H9 (cell line): ENCODE results near the gene TPPP3. TPM values are rescaled to one million over a fixed set of nuclear protein-coding genes. Genes with fewer than 3 reads are reported as not detected.
A peak's percentile ranks its signal among the peaks of the same experiment; 100 is the strongest.

ENCODE experiments used
- DNase-seq: peaks from one replicate; pipeline ENCODE4 v3.0.0-alpha.2; 2017
- H2AFZ ChIP-seq: one replicate; pipeline ENCODE4 v1.6.1; 2013; ENCODE audit warnings: mild to moderate bottlenecking, low read length, control low read depth, moderate library complexity
- H2AK5ac ChIP-seq: 2 replicates; pipeline ENCODE4 v1.6.1; 2013; ENCODE audit warnings: low read length, control low read depth, mixed read lengths; ENCODE audit not compliant: insufficient read length
- H2BK120ac ChIP-seq: one replicate; pipeline ENCODE4 v1.6.1; 2013; ENCODE audit warnings: low read depth, mild to moderate bottlenecking, low read length, control low read depth, inconsistent platforms; ENCODE audit not compliant: poor library complexity, severe bottlenecking
- H2BK12ac ChIP-seq: 2 replicates; pipeline ENCODE4 v1.6.1; 2013; ENCODE audit warnings: low read length, control low read depth, mixed read lengths, low read depth; ENCODE audit not compliant: insufficient read length
- H2BK15ac ChIP-seq: 2 replicates; pipeline ENCODE4 v1.6.1; 2013; ENCODE audit warnings: low read depth, low read length, control low read depth
- H2BK20ac ChIP-seq: one replicate; pipeline ENCODE4 v1.6.1; 2013; ENCODE audit warnings: low read depth, mild to moderate bottlenecking, low read length, control low read depth, inconsistent platforms; ENCODE audit not compliant: poor library complexity, severe bottlenecking
- H2BK5ac ChIP-seq: 2 replicates; pipeline ENCODE4 v1.6.1; 2013; ENCODE audit warnings: low read length, control low read depth, mixed read lengths; ENCODE audit not compliant: insufficient read length
- H3K14ac ChIP-seq: 2 replicates; pipeline ENCODE4 v1.6.1; 2013; ENCODE audit warnings: low read length, control low read depth; ENCODE audit not compliant: insufficient read depth
- H3K18ac ChIP-seq: 2 replicates; pipeline ENCODE4 v1.6.1; 2013; ENCODE audit warnings: low read depth, mild to moderate bottlenecking, mixed read lengths, low read length, control low read depth; ENCODE audit not compliant: insufficient read length
- H3K23ac ChIP-seq: 2 replicates; pipeline ENCODE4 v1.6.1; 2013; ENCODE audit warnings: low read length, control low read depth, mixed read lengths, low read depth; ENCODE audit not compliant: insufficient read length
- H3K23me2 ChIP-seq: 2 replicates; pipeline ENCODE4 v1.6.1; 2013; ENCODE audit warnings: low read depth, mild to moderate bottlenecking, mixed read lengths, low read length, control low read depth; ENCODE audit not compliant: insufficient read length, poor library complexity, severe bottlenecking
- H3K27ac ChIP-seq: 2 replicates; pipeline ENCODE4 v1.5.1; 2013; ENCODE audit warnings: low read length, control low read depth, mixed read lengths, low read depth; ENCODE audit not compliant: insufficient read length
- H3K27me3 ChIP-seq: 2 replicates; pipeline ENCODE4 v1.6.1; 2013; ENCODE audit warnings: low read length, control low read depth, inconsistent platforms; ENCODE audit not compliant: insufficient read depth
- H3K4ac ChIP-seq: 2 replicates; pipeline ENCODE4 v1.6.1; 2013; ENCODE audit warnings: low read depth, mild to moderate bottlenecking, control low read depth, inconsistent platforms, low read length, moderate library complexity
- H3K4me1 ChIP-seq: 2 replicates; pipeline ENCODE4 v1.6.1; 2013; ENCODE audit warnings: low read length, control low read depth, inconsistent platforms; ENCODE audit not compliant: insufficient read depth
- H3K4me2 ChIP-seq: 2 replicates; pipeline ENCODE4 v1.6.1; 2013; ENCODE audit warnings: low read length, control low read depth, mixed read lengths; ENCODE audit not compliant: insufficient read length, insufficient read depth
- H3K56ac ChIP-seq: 2 replicates; pipeline ENCODE4 v1.6.1; 2013; ENCODE audit warnings: low read depth, mild to moderate bottlenecking, mixed read lengths, low read length, control low read depth; ENCODE audit not compliant: insufficient read length
- H3K79me1 ChIP-seq: 2 replicates; pipeline ENCODE4 v1.6.1; 2013; ENCODE audit warnings: low read depth, mild to moderate bottlenecking, moderate library complexity, low read length, control low read depth, inconsistent platforms; ENCODE audit not compliant: insufficient read depth, poor library complexity, severe bottlenecking
- H3K79me2 ChIP-seq: 2 replicates; pipeline ENCODE4 v1.6.1; 2013; ENCODE audit warnings: low read length, control low read depth, inconsistent platforms; ENCODE audit not compliant: insufficient read depth
- H3K9ac ChIP-seq: 2 replicates; pipeline ENCODE4 v1.6.1; 2013; ENCODE audit warnings: low read length, control low read depth, mixed read lengths; ENCODE audit not compliant: insufficient read length; ENCODE audit errors: extremely low read depth
- H3K9me3 ChIP-seq: one replicate; pipeline ENCODE4 v1.6.1; 2013; ENCODE audit warnings: low read depth, low read length, inconsistent platforms; ENCODE audit not compliant: control insufficient read depth
- H3T11ph ChIP-seq: one replicate; pipeline ENCODE4 v1.6.1; 2013; ENCODE audit warnings: mild to moderate bottlenecking, low read length, control low read depth, inconsistent platforms
- H4K20me1 ChIP-seq: one replicate; pipeline ENCODE4 v1.6.1; 2013; ENCODE audit not compliant: control insufficient read depth, insufficient read length, insufficient read depth
- H4K5ac ChIP-seq: 2 replicates; pipeline ENCODE4 v1.6.1; 2013; ENCODE audit warnings: low read depth, mild to moderate bottlenecking, mixed read lengths, low read length, control low read depth; ENCODE audit not compliant: insufficient read length
- H4K8ac ChIP-seq: replicated peaks from 2 replicates; pipeline ENCODE4 v1.6.1; 2013; ENCODE audit warnings: low read length, control low read depth, mixed read lengths, low read depth; ENCODE audit not compliant: insufficient read length
- H4K91ac ChIP-seq: 2 replicates; pipeline ENCODE4 v1.6.1; 2013; ENCODE audit warnings: low read depth, mild to moderate bottlenecking, moderate library complexity, mixed read lengths, low read length, control low read depth; ENCODE audit not compliant: insufficient read length
- H3K27ac Mint-ChIP-seq, 3 experiments: 2 replicates in 2 of 3; 3 replicates in 1 of 3; pipeline ENCODE4 v1.8.0; 2020 to 2021; ENCODE audit warnings: mixed read lengths in 3 of 3, mild to moderate bottlenecking in 1 of 3, moderate library complexity in 1 of 3
- H3K27me3 Mint-ChIP-seq: 2 replicates; pipeline ENCODE4 v1.8.0; 2021; ENCODE audit warnings: low read depth, mild to moderate bottlenecking, moderate library complexity, mixed read lengths
- H3K36me3 Mint-ChIP-seq, 3 experiments: 2 replicates in 2 of 3; 3 replicates in 1 of 3; pipeline ENCODE4 v1.8.0; 2020 to 2021; ENCODE audit warnings: low read depth in 3 of 3, mixed read lengths in 3 of 3; ENCODE audit not compliant: insufficient read depth in 1 of 3
- H3K4me1 Mint-ChIP-seq, 2 experiments: 2 replicates each; pipeline ENCODE4 v1.8.0; 2020; ENCODE audit warnings: mixed read lengths in 2 of 2
- H3K4me3 Mint-ChIP-seq, 2 experiments: 2 replicates in 1 of 2; 3 replicates in 1 of 2; pipeline ENCODE4 v1.8.0; 2020 to 2021; ENCODE audit warnings: mild to moderate bottlenecking in 2 of 2, mixed read lengths in 2 of 2, moderate library complexity in 1 of 2
- H3K9me3 Mint-ChIP-seq, 2 experiments: 2 replicates in 1 of 2; 3 replicates in 1 of 2; pipeline ENCODE4 v1.8.0; 2020; ENCODE audit warnings: mild to moderate bottlenecking in 2 of 2, mixed read lengths in 2 of 2, moderate library complexity in 1 of 2
- WGBS: extraction: QIAGEN DNeasy Blood & Tissue Kit; methylation state at CpG from one replicate; pipeline ENCODE4 v1.1.7; 2013; ENCODE audit warnings: missing lambda C conversion rate, low lambda C conversion rate, mixed read lengths; ENCODE audit not compliant: insufficient read length; ENCODE audit errors: extremely low coverage; 5-methylcytosine and 5-hydroxymethylcytosine counted together
- total RNA-seq: library from RNA; stranded (reverse); gene quantifications from 2 replicates; pipeline ENCODE4 v1.2.1, GENCODE V29; 2021
- TF ChIP-seq, protein P1 (sequence below): fragments of 200-600 bp; sonication (generic); conservative IDR thresholded peaks from 3 replicates; pipeline ENCODE4 v1.8.0; 2021; ENCODE audit warnings: antibody characterized with exemption, mild to moderate bottlenecking

The TPPP3 gene
- total RNA-seq, 1 experiment from 2014 or later: 0.79 TPM

GRCh38 chr16:67423611-67424260, 30.4 kb upstream of the TPPP3 start:
- H3K79me2 ChIP-seq: no peaks in the 10 kb centered on the region
- no peak overlapping the region for H4K8ac ChIP-seq
- Mint-ChIP-seq H3K4me1 (peaks cover 62 to 67% of the 10 kb centered on the region in 2 experiments), H3K4me3 (peak overlapping the region; percentile 49 to 67; a peak in 4 of 5 replicates), H3K9me3 (peaks cover 2 to 5% of the 10 kb centered on the region in 2 experiments; a peak in 3 of 5 replicates), H3K27me3 (peaks cover under 1% of the 10 kb centered on the region; the same call in 1 of the 2 replicates), H3K27ac (peak overlapping the region; percentile 84 to 95 (median 88)), H3K36me3 (peaks cover 0 to 4% (median 2%) of the 10 kb centered on the region in 3 experiments; a peak in 1 of 7 replicates)
- no peaks in the 10 kb centered on the region; the same call in 1 of the 2 replicates for H3K27me3 ChIP-seq
- no peak overlapping the region for H4K91ac ChIP-seq
- no peak overlapping the region for H3K14ac ChIP-seq
- H3K4me1 ChIP-seq: peaks cover 29% of the 10 kb centered on the region
- H3K56ac ChIP-seq: no peak overlapping the region
- no CpG with 5 or more reads among the region's 9 CpGs for WGBS
- no peak overlapping the region for H4K5ac ChIP-seq
- TF ChIP-seq, protein P1, sequence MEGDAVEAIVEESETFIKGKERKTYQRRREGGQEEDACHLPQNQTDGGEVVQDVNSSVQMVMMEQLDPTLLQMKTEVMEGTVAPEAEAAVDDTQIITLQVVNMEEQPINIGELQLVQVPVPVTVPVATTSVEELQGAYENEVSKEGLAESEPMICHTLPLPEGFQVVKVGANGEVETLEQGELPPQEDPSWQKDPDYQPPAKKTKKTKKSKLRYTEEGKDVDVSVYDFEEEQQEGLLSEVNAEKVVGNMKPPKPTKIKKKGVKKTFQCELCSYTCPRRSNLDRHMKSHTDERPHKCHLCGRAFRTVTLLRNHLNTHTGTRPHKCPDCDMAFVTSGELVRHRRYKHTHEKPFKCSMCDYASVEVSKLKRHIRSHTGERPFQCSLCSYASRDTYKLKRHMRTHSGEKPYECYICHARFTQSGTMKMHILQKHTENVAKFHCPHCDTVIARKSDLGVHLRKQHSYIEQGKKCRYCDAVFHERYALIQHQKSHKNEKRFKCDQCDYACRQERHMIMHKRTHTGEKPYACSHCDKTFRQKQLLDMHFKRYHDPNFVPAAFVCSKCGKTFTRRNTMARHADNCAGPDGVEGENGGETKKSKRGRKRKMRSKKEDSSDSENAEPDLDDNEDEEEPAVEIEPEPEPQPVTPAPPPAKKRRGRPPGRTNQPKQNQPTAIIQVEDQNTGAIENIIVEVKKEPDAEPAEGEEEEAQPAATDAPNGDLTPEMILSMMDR: no peak
- H4K20me1 ChIP-seq: no peaks in the 10 kb centered on the region
- H2BK12ac ChIP-seq: no peak overlapping the region
- no peaks in the 10 kb centered on the region for H3K9me3 ChIP-seq
- no peak overlapping the region for H2BK15ac ChIP-seq
- H3K23ac ChIP-seq: no peak overlapping the region
- no peak overlapping the region for H3K4ac ChIP-seq
- peak overlapping the region; percentile 81 for H3K4me2 ChIP-seq
- H2AK5ac ChIP-seq: no peak overlapping the region
- peak overlapping the region; percentile 34 for H2BK5ac ChIP-seq
- H3K79me1 ChIP-seq: no peaks in the 10 kb centered on the region
- peak overlapping the region; percentile 89 for H3K27ac ChIP-seq
- no peak overlapping the region for H2AFZ ChIP-seq
- no peaks in the 10 kb centered on the region for H3K23me2 ChIP-seq
- no peak overlapping the region for H2BK120ac ChIP-seq
- peak; percentile 73 for DNase-seq
- no peak overlapping the region for H3T11ph ChIP-seq
- peak overlapping the region; percentile 26 for H3K9ac ChIP-seq
- no peak overlapping the region for H2BK20ac ChIP-seq
- H3K18ac ChIP-seq: peak overlapping the region; percentile 7
